ENCODE data around the gene FSCN2.
"Not testable (repeated sequence)": the region's sequence is repeated elsewhere in the genome, so short reads cannot be mapped to it uniquely, and the experiment has no call there.

Gene FSCN2

GRCh38 chr17:81528651-81529436 is 667 bp downstream of the FSCN2 start:
- DNase-seq = no peak

- DNase-seq = no peak
Measured at GRCh38 chr17:81529437-81529803, 1.2 kb downstream of the FSCN2 start.

GRCh38 chr17:81531013-81531412 is 2.8 kb downstream of the FSCN2 start:
- not testable (repeated sequence) for DNase-seq

GRCh38 chr17:81531998-81532404 is 3.8 kb downstream of the FSCN2 start:
- not testable (repeated sequence) for DNase-seq

- no peak for DNase-seq
Measured at GRCh38 chr17:81532490-81533287, 4.5 kb downstream of the FSCN2 start.

GRCh38 chr17:81533339-81534141 is 5.4 kb downstream of the FSCN2 start:
- DNase-seq = no peak

GRCh38 chr17:81534157-81535006 is 6.2 kb downstream of the FSCN2 start:
- no peak for DNase-seq

GRCh38 chr17:81535007-81535328 is 6.8 kb downstream of the FSCN2 start:
- no peak for DNase-seq

- no peak for DNase-seq
Measured at GRCh38 chr17:81535480-81536298, 7.5 kb downstream of the FSCN2 start.

GRCh38 chr17:81536299-81537290 is 8.4 kb downstream of the FSCN2 start:
- DNase-seq = no peak

GRCh38 chr17:81537343-81537855 is 9.2 kb downstream of the FSCN2 start:
- DNase-seq = no peak

- no peak for DNase-seq
Measured at GRCh38 chr17:81537856-81538555, 9.8 kb downstream of the FSCN2 start.

GRCh38 chr17:81538651-81539570 is 10.7 kb downstream of the FSCN2 start:
- no peak for DNase-seq

- DNase-seq = no peak
Measured at GRCh38 chr17:81539571-81539900, 11.4 kb downstream of the FSCN2 start.

GRCh38 chr17:81539961-81540675 is 11.9 kb downstream of the FSCN2 start:
- DNase-seq = no peak

GRCh38 chr17:81540676-81541027 is 12.5 kb downstream of the FSCN2 start:
- no peak for DNase-seq

GRCh38 chr17:81541123-81541522 is 12.9 kb downstream of the FSCN2 start:
- no peak for DNase-seq

Data from amniotic stem cell (primary cell).